GM12891 (cell line): ENCODE results near the gene IGSF8.
A peak's percentile ranks its signal among the peaks of the same experiment; 100 is the strongest.

Source experiments
- DNase-seq: peaks from one replicate; pipeline ENCODE4 v3.0.0; 2011; ENCODE audit warnings: low spot score; ENCODE audit not compliant: insufficient read length
- FAIRE-seq: peaks from 2 replicates; lab custom pipeline; 2011; peaks lifted over from hg19 to GRCh38; lab: Jason Lieb, UNC
- PAX5 ChIP-seq: IDR thresholded peaks from 2 replicates; pipeline ENCODE4 v1.6.1; 2011; ENCODE audit warnings: low read length, moderate library complexity, mild to moderate bottlenecking; ENCODE audit not compliant: insufficient read depth, severe bottlenecking
- POLR2A ChIP-seq: IDR thresholded peaks from 2 replicates; pipeline ENCODE4 v1.6.1; 2011; ENCODE audit warnings: low read depth, low read length, control low read depth
- POLR2AphosphoS5 ChIP-seq: IDR thresholded peaks from 2 replicates; pipeline ENCODE4 v1.6.1; 2011; ENCODE audit warnings: low read depth, low read length, control low read depth
- POU2F2 ChIP-seq: IDR thresholded peaks from 2 replicates; pipeline ENCODE4 v1.6.1; 2011; ENCODE audit warnings: low read depth, mild to moderate bottlenecking, control low read depth, low read length, moderate library complexity
- SPI1 ChIP-seq: IDR thresholded peaks from 2 replicates; pipeline ENCODE4 v1.6.1; 2011; ENCODE audit warnings: low read depth, low read length, control low read depth
- TAF1 ChIP-seq: IDR thresholded peaks from 2 replicates; pipeline ENCODE4 v1.6.1; 2011; ENCODE audit warnings: low read depth, low read length, control low read depth

The IGSF8 gene

GRCh38 chr1:160081261-160081936, 17.0 kb downstream of the IGSF8 start, which contains the start of gene KCNJ9:
KCNJ9 (plus strand) TSS chr1:160081538; CDS start chr1:160084031, 2,493 bp downstream.
- DNase-seq (no peak), FAIRE-seq (no peak)
- TF ChIP-seq POLR2AphosphoS5: no peak
- TF ChIP-seq PAX5: no peak

DNA sequence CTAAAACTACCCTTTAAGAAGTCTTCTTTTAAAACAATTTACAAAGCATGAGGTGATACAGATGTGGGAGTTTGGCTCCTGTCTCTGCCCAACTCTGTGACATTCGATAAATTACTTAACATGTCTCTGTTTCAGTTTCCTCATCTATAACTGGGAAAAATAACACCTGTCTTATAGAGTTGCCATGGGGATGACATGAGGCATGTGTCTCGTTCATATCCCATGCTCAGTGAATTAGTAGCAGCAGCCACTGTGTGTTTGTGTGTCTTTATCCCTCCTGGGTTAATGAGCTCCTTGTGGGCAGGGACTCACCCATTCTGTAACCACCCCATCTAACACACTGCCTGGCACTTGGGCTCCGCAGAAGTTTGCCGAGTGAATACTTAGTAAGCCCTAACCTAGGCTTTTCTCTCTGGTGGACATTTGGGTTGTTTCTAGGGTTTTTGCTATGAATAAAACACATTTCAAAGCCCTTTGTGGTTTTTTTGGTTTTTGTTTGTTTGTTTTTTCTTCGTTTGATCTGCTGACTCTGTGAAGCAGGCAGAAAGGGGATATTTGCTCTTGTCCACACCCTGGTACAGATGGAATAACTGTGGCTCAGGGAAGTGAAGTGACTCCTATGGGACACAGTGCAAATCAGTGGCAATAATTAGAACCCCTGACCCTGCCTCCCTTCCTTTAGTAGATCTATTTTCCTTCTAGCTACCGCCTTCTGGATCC, 17.9 kb downstream of the IGSF8 start:
- TF ChIP-seq PAX5 (no peak), SPI1 (no peak), POLR2AphosphoS5 (no peak), POU2F2 (no peak), POLR2A (no peak), TAF1 (no peak)
- FAIRE-seq: no peak
- DNase-seq: no peak

DNA sequence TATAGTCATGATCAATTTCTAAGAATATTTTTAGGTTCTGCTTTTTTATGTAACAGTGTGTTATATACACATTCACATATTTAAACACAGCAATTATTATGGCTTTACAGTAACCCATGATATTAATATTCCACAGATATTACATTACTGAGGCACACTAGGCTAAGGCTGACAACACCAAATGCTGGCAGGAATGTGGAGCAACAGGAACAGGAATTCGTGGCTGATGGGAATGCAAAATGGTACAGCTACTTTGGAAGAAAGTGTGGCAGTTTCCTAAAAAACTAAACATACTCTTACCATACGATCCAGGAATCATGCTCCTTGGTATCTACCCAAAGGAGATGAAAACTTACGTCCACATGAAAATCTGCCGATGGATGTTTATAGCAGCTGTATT, 19.0 kb downstream of the IGSF8 start:
- TF ChIP-seq POU2F2 (no peak), TAF1 (no peak), SPI1 (no peak), POLR2A (no peak), POLR2AphosphoS5 (no peak), PAX5 (no peak)
- FAIRE-seq: no peak
- DNase-seq: no peak

DNA sequence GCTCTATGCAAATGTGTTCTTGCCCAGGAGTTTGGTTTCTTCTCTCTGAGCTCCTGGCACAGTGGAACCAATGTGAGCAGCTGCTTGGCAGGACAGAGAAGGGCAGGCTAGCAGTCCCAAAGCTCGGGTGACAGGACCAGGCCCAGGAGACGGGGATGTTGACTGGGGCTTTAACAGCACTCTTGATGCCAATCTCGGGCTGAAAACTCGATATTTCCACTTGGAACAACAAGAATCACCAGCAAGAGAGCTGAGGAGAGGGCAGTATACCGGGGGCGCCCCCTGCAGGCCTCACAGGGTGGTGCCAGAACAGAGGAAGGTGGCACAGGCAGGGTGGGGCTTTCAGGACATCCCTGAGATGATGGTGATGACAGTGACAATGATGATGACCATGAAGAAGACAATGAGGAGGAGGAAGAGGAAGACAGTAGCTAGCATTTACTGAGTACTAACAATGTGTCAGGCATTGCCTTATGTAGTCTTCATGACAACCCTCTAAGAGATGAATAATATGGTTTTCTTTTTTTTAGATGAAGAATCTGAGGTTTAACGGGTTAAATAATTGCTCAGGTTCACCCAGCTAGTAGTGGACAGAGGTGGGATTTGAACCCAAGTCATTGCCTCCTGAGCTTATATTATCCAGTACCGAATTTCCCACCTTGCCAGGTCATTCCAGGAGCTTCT, 19.8 kb downstream of the IGSF8 start:
- peak; percentile 80 for FAIRE-seq
- peak; percentile 61 for DNase-seq
- TF ChIP-seq PAX5 (no peak), POLR2AphosphoS5 (no peak), SPI1 (no peak)

- FAIRE-seq (no peak), DNase-seq (no peak)
- no peak for TF ChIP-seq POLR2A
- no peak for TF ChIP-seq TAF1
- TF ChIP-seq POLR2AphosphoS5: no peak
- no peak for TF ChIP-seq PAX5
- TF ChIP-seq POU2F2: no peak
- TF ChIP-seq SPI1: no peak
These were observed 20.9 kb downstream of the IGSF8 start for GRCh38 chr1:160077486-160077885.

GRCh38 chr1:160076295-160076694, 22.1 kb downstream of the IGSF8 start:
- TF ChIP-seq POLR2AphosphoS5 (no peak), SPI1 (no peak), POU2F2 (no peak), POLR2A (no peak), TAF1 (no peak)
- DNase-seq (no peak), FAIRE-seq (no peak)

GRCh38 chr1:160075836-160076235, 22.6 kb downstream of the IGSF8 start:
- no peak for TF ChIP-seq SPI1
- no peak for TF ChIP-seq POU2F2
- no peak for TF ChIP-seq PAX5
- no peak for TF ChIP-seq POLR2A
- TF ChIP-seq TAF1: no peak
- no peak for TF ChIP-seq POLR2AphosphoS5
- FAIRE-seq: no peak
- DNase-seq: no peak

DNA sequence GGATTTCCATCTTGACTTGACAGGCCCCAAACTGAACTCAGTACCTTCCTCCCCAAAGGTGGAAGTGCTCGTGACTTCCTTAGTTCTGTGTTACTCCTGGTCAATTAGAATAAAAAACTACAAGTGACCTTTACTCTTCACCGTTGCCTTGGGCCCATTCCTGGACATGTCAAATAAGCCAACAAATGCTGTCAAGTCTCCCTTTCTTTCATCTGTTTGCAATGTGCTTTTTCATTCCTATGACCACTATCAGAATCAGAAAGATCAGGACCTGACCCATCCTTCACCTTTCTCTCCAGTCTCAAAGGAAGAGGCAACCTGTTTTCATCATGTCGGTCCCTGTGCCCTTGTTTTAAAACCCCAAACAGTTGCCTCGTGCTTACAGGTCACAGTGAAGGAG, 23.6 kb downstream of the IGSF8 start:
- no peak for FAIRE-seq
- TF ChIP-seq POLR2A (no peak), SPI1 (no peak), POLR2AphosphoS5 (no peak), POU2F2 (no peak), TAF1 (no peak), PAX5 (no peak)
- DNase-seq: no peak

GRCh38 chr1:160071289-160071688, 27.1 kb downstream of the IGSF8 start:
- FAIRE-seq (no peak), DNase-seq (no peak)
- TF ChIP-seq POLR2A: no peak
- TF ChIP-seq PAX5: no peak
- no peak for TF ChIP-seq POU2F2
- TF ChIP-seq POLR2AphosphoS5: no peak
- TF ChIP-seq SPI1: no peak
- TF ChIP-seq TAF1: no peak
